ENCODE data around the gene RBM33. TPM values are rescaled to one million over a fixed set of nuclear protein-coding genes. Genes with fewer than 3 reads are reported as not detected.

RBM33 gene
- total and polyA plus RNA-seq, 2 of the 8 experiments (the other 6 are each of a cell fraction or from before 2014, with no cell fraction given) = 16.5 to 64.6 TPM

GRCh38 chr7:155820788-155821187 lies 176.3 kb downstream of the RBM33 start:
- FAIRE-seq (no peak), DNase-seq (ENCODE audit: low read depth in 1 of 2, low spot score in 2 of 2) (no peak)
- Histone ChIP-seq H3K14ac (ENCODE audit: insufficient read length) (no peak overlapping the region), H4K20me1 (replicated peaks in 1 of 2; ENCODE audit: control insufficient read depth in 1 of 2, insufficient read depth in 2 of 2, low read length in 2 of 2) (no peaks in the 10 kb centered on the region), H4K5ac (ENCODE audit: insufficient read length, low read depth, low read length) (no peak overlapping the region), H2BK120ac (replicated peaks; ENCODE audit: low read depth, low read length) (no peak overlapping the region), H4K91ac (replicated peaks; ENCODE audit: insufficient read length, low read length) (no peak overlapping the region), H3K27me3 (replicated peaks in 1 of 4; ENCODE audit: control insufficient read depth in 3 of 4, extremely low read depth in 1 of 4, insufficient read depth in 3 of 4, low read length in 3 of 4) (peaks cover 0 to 6% (median under 1%) of the 10 kb centered on the region in 4 experiments; a peak in 3 of 7 replicates), H3K4ac (replicated peaks; ENCODE audit: insufficient read length, low read depth, low read length) (no peak overlapping the region), H2BK20ac (ENCODE audit: low read length) (no peak overlapping the region), H3K23ac (ENCODE audit: insufficient read length) (no peak overlapping the region), H4K8ac (ENCODE audit: extremely low read depth, insufficient read depth, low read length) (no peak overlapping the region), H3K79me1 (ENCODE audit: low read depth, low read length) (no peaks in the 10 kb centered on the region), H3K56ac (replicated peaks; ENCODE audit: insufficient read length, low read depth, low read length) (no peak overlapping the region), H2BK15ac (ENCODE audit: low read length) (no peak overlapping the region), H3K36me3 (ENCODE audit: control insufficient read depth in 2 of 4, insufficient read depth in 4 of 4, low read length in 3 of 4) (no peaks in the 10 kb centered on the region), H2AFZ (ENCODE audit: low read length) (no peak overlapping the region), H2AK5ac (ENCODE audit: low read depth, low read length) (no peak overlapping the region), H3K79me2 (ENCODE audit: control insufficient read depth in 1 of 2, insufficient read depth in 2 of 2, low read length in 2 of 2) (no peaks in the 10 kb centered on the region), H3K9me3 (ENCODE audit: insufficient read depth in 2 of 2, low read depth in 1 of 2, low read length in 1 of 2) (peaks cover 0 to 6% of the 10 kb centered on the region in 2 experiments; a peak in 1 of 4 replicates), H3K4me1 (replicated peaks in 1 of 4; ENCODE audit: control insufficient read depth in 3 of 4, insufficient read depth in 4 of 4, low read length in 3 of 4) (no peaks in the 10 kb centered on the region), H3K4me2 (ENCODE audit: insufficient read depth in 1 of 2, low read depth in 2 of 2, low read length in 2 of 2) (no peak overlapping the region), H3K9ac (replicated peaks in 1 of 4; ENCODE audit: extremely low read depth in 1 of 4, low read depth in 3 of 4, low read length in 3 of 4) (no peak overlapping the region), H3K23me2 (ENCODE audit: low read depth, low read length) (no peaks in the 10 kb centered on the region), H3K27ac (ENCODE audit: low read depth, low read length) (no peak overlapping the region), H3K4me3 (ENCODE audit: extremely low read depth in 1 of 4, insufficient read depth in 2 of 4, low read depth in 3 of 4, low read length in 4 of 4) (no peak overlapping the region), H2BK5ac (ENCODE audit: low read depth, low read length) (0 out of 2 replicates have a peak overlapping the region, but pooled peaks have one; percentile 13), H2BK12ac (ENCODE audit: low read depth, low read length) (no peak overlapping the region), H3K18ac (ENCODE audit: extremely low read depth, low read length) (no peak overlapping the region)
- ChIA-PET CTCF (ENCODE audit: partially characterized antibody) (no interaction called here), POLR2A (ENCODE audit: partially characterized antibody) (no interaction called here)
- WGBS, 2 experiments (ENCODE audit: extremely low coverage in 1 of 2, insufficient coverage in 1 of 2, insufficient read length in 1 of 2, insufficient replicate concordance in 2 of 2, low coverage in 1 of 2, low lambda C conversion rate in 2 of 2, missing lambda C conversion rate in 1 of 2) = 86% methylated on average over 13 of the region's 13 CpGs; no CpG with 5 or more reads in 1 of the 2 experiments
- TF ChIP-seq KDM4A (IDR thresholded peaks at IDR 0.05; ENCODE audit: low read depth, low read length, severe bottlenecking) (no peak), SIX5 (IDR thresholded peaks at IDR 0.05; ENCODE audit: low read depth, low read length) (no peak), KDM5A (IDR thresholded peaks at IDR 0.05; ENCODE audit: low read length) (no peak), SUZ12 (IDR thresholded peaks at IDR 0.05; ENCODE audit: low read length) (no peak), ASH2L (IDR thresholded peaks at IDR 0.05; ENCODE audit: low read length) (no peak), JUN (IDR thresholded peaks at IDR 0.05; ENCODE audit: low read depth, low read length) (no peak), TBP (IDR thresholded peaks at IDR 0.05; ENCODE audit: low read depth, low read length) (no peak), EP300 (IDR thresholded peaks at IDR 0.05; ENCODE audit: borderline replicate concordance in 1 of 2, low read depth in 2 of 2, low read length in 2 of 2) (no peak), E2F6 (IDR thresholded peaks at IDR 0.05) (no peak), YY1 (IDR thresholded peaks at IDR 0.05; ENCODE audit: low read depth, low read length) (no peak), CTBP2 (IDR thresholded peaks at IDR 0.05; ENCODE audit: borderline replicate concordance, insufficient read depth, insufficient read length, low read length) (no peak), BRCA1 (IDR thresholded peaks at IDR 0.05; ENCODE audit: low read depth, low read length) (no peak), FOSL1 (IDR thresholded peaks at IDR 0.05; ENCODE audit: insufficient read depth, low read depth, low read length) (no peak), RBBP5 (IDR thresholded peaks at IDR 0.05; ENCODE audit: borderline replicate concordance, low read depth, low read length) (no peak)
